HG03378 (cell line): Measurements from ENCODE around the gene CHPF2.
A peak's percentile ranks its signal among the peaks of the same experiment; 100 is the strongest.

Source experiments
- ATAC-seq: cut with Tn5 transposase; IDR thresholded peaks from one replicate; pipeline ENCODE4 v1.9.1; 2021; ENCODE audit warnings: mild to moderate bottlenecking, moderate library complexity; ENCODE audit not compliant: unreplicated experiment

Gene CHPF2

DNA sequence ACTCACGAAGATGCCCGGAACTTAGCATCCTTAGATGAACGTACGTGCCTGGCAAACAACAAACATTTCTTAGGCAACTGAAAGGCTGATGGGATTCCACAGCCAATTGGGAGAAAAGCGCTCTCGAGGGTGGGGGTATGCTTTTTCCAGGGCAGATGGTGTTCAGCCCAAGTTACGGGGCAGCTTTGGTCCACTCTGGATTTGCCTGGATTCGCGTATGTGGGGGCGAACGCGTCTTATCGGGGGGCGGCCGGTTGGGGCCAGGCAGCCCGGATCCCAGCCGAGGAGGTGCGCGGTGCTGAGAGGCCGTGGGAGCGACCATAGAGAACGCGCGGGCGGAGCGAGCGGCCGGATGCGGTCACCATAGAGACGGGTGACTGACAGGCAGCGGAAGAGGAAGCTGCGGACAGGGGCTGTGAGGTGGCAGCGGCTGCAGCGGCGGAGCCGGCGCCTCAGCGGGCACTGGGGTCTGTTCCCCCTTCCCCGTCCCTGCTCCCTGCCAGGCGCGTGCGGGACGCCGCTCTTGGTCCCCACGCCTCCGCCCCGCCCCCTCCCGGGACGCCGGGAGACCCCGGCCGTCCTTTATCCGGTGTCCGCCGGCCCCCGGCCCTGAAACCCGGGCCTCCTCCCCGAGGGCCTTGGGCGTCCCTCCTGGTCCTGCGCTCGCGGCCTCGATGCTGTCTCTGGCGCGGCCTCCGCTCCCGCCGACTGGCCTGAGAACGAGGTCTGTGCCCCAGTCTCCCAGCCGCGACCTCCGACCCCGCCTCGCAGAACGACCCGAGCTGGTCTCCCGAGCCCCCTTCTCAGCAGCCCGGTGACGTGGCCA, at the start of gene CHPF2:
TSS of gene CHPF2 (plus strand) at position 393 of the 826 bp plus-strand sequence. CDS start 1,529 bp downstream, outside the sequence.
- peak; percentile 86 for ATAC-seq

DNA sequence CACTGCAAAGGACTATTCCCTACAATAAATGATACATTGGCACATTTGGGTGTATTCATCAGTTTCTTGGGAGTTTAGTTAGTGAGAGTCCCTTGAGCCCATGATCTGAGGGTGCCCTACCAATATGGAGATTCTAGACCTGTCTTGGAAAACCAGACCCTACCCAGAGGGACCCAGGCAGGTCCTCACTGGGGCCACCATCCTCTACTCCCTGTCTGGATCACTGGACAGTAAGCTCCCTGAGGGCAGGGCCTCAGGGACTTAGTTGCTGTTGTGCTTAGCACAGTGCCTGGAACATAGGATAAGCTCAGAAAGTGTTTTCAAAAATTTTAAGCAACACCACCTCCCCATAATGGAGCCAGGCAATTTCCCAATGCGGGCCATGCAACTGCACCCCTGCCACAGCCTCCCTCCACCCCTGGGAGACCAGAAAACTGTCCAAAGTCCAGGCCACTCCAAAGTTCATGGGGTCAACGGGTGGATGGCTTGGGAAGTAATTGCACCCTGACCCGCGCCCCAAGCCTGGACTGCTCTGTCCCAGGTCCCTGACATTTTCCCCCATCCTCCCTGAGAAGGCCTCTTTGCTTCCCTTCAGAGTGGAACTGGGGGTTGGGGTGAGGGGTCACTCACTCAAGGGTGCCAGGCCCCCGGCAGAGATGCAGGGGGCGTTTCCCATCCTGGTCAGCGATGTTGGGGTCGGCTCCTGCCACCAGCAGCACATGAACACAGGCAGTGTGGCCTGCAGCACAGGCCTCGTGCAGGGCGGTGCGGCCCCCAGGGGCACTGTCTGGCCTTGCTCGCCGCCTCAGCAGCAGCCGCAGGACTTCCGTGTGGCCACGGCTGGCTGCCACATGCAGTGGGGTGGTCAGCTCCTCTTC, 46.3 kb upstream of the CHPF2 start:
- ATAC-seq = no peak

GRCh38 chr7:151186640-151187408, 45.5 kb upstream of the CHPF2 start, which contains the start of gene ASB10:
ASB10 (minus strand) TSS chr7:151187250; CDS start chr7:151187130, 120 bp downstream.
- ATAC-seq = no peak

DNA sequence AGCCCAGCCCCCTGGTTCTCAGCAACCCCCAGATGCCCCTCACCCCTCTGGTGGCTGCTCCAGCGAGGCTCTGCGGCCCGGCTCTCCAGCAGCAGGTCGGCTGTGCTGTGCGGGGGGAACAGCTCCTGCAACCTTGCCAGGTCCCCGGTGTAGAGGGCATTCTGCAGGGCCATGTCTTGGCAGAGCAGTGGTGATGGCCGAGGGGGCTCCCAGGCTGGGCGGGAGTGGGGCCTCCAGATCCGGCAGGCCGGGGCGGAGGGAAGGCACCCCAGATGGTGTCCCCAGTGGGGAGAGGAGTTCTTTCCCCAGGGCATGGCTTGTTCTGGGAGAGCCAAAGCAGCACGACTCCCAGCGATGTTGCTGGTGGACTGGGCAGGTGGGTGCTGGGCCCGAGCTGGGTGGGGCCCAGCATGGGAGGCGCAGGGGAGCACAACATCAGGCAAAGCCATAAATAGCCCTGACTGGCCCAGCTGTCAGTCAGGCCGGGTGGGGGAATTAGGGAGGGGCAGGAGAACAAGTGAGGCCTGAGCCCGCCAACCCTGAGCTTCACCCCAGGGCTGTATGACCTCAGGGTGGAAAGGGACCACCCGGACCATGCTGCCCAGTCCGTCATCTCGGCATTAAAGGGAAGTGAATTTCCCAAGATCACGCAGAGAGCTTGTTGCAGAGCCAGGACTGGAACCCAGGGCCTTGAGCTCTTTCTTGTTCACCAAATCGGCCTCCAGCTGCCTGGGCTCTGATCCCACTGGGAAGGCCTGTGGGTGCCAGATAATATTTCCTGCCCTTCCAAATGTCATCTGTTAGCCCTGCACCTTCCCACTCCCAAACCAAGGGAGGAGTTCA, 44.7 kb upstream of the CHPF2 start:
- no peak for ATAC-seq

- no peak for ATAC-seq
These were observed 44.1 kb upstream of the CHPF2 start for GRCh38 chr7:151188252-151188542.

- no peak for ATAC-seq
These were observed 43.2 kb upstream of the CHPF2 start for GRCh38 chr7:151189038-151189437.

DNA sequence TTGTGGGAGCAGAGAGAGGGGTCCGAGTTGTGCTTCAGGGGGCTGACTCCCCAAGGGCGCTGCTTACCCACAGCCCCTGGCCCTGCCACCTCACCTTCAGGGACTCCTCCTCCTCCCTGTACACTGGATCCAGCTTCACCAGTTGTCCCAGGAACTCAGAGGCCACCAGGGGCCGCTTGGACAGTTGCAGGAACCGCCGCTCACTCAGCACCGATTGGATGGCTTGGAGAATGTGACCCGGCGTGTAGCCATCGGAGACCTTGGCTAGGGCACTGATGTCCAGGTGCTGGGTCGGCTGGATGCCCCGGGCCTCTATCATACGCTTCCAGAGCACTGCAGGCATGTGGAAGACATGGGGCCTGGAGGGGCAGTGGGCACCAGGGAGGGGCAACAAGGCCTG, 40.7 kb upstream of the CHPF2 start:
- no peak for ATAC-seq

DNA sequence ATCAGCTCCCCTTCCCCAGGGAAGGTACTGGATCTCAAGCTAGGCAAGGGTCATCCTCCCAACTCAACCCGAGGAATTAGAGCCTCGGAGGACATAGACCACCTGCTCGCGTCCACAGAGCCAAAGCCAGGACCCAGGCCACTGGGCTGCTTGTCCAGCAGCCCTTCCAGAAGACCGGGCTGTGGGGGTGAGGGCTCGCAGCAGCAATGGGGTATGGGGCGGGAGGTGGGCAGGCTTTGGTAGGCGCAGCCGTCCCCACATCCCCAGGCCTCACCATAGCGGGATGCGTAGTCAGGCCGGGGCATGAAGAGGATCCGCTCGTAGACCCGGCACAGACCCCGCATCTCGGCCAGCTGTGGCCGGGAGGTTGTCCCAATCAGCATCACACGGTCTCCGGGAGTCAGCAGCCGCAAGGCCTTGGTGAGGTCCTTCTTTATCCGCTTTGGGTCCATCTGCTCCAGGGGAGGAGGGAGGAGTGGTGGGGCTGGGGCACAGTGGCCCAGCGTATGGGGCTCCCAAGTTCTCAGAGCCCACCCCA, 40.2 kb upstream of the CHPF2 start:
- ATAC-seq = no peak

DNA sequence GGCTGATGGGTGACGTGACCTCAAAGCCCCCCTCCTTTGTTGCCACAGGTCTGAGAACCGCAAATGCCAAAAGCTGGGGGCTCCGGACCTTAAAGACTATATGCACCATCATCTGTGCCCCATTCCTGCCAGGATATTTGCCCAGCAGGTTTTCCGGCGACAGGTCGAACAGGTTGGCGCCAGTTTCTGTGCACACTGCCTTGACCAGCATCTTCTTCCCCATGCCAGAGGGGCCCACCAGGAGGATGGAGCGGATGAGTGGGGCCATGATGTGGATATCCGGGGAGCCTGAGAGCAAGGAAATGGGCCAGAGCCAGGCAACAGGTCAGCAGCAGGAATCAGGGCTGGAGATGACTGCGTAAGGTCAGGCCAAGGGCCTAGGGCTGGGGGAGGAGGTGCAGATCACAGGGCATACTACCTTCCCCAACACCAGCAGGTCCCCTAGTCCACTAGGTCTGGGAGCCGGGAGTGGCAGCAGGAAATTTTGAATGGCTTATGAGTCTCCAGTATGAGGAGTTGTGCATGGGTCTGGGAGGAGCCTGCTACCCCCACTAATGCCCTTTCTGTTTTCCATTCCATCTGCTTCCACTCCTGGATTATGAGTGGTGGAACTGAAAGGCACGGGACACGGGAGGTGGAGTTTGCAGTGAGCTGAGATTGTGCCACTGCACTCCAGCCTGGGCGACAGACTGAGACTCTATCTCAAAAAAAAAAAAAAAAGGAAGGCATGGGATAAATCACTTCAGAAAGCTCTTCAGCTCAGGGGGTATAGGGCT, 38.9 kb upstream of the CHPF2 start:
- no peak for ATAC-seq

DNA sequence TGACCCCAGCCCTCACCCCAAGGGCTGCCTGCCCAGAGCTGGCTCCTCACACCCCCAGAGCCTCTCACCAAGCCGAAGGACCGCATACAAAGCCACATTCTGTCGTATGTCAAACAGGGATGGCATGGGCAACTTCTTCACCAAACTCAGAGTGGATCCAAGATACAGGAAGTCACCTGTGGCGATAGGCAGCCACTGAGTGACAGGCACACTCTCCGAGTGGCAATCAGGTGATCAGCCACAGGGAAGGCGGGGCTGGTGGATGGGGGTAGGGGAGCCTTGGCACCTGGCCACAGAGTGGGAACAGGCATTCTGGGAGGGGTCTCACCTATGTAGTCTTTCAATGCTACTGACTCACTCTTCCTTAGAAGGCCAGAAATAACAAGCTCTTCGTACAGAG, 38.1 kb upstream of the CHPF2 start:
- ATAC-seq = no peak

GRCh38 chr7:151195616-151196450, 36.5 kb upstream of the CHPF2 start:
- no peak for ATAC-seq

- ATAC-seq = no peak
These were observed 34.4 kb upstream of the CHPF2 start for GRCh38 chr7:151197932-151198331.

DNA sequence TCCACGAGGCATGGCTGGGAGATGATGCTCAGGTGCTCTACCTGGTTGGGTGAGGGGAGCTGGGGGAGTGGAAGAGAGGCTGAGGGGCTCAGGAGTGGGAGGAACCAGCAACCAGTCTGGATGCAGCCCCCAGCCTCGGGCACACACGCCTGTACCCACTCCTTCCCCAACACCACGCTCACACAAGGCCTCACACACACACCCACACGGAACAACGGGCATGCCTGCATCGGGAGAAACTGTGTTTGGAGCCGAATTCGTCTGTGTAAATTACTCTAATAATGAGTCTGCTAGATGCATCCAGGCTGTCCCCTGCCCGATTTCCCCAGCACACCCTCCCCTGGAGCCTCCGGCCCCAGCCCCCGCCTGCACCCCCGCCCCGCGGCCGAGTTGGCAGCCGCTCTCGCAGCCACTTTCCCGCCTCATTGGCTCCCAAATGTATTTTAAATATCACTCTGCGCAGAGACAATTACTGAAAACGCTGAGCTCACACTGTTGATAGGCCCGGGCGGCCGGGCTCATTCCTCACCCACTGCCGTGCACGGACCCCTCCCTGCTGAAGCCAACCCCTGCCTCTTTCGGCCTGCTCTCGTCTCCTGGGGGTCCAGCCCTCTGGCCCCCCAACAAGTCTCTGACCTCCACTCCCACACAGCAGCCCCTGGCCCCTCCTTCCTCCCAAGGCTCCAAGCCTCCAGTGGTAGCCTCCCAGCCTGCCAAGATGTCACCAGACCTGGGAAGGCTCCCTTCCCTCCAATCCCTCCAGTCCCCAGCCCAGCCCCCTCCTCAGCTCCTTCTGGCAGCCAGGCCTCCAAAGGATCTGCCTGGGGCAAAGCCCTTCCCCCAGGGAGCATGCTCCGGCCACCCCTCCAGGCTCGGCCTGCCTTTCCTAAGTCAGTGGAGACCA, 33.1 kb upstream of the CHPF2 start:
- ATAC-seq = no peak

GRCh38 chr7:151201344-151201743, 30.9 kb upstream of the CHPF2 start:
- no peak for ATAC-seq

DNA sequence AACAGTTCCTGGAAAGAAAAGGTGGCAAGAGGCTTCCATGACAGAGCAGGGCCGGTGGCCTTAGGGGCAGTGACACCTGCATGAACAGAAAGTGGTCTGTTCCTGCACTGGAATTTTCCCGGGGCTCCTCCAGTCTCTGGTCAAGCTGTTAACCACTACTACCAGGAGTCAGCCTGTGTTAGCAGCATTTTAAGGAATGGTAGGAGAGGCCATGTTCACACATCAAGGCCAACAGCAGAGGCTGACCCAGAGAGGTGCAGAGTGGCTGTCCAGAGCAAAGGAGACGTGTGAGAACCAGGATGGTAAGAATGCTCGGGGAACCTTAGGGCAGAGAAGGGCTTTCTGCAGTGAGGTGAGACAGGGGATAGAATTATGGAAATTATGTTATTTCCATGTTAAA, 30.5 kb upstream of the CHPF2 start:
- ATAC-seq = no peak

- no peak for ATAC-seq
These were observed 29.4 kb upstream of the CHPF2 start for GRCh38 chr7:151202836-151203235.

GRCh38 chr7:151204383-151205032, 27.8 kb upstream of the CHPF2 start:
- no peak for ATAC-seq
